ENCODE data around the gene CELA2A.

GRCh38 chr1:15440357-15440756 is 16.2 kb upstream of the CELA2A start:
- no peak for TF ChIP-seq CTCF (IDR thresholded peaks at IDR 0.05)
- no peak for TF ChIP-seq POLR2A (IDR thresholded peaks at IDR 0.05)

Measured in lower leg skin (tissue), 3 donors.